OCI-LY3 (cell line): ENCODE data around the gene HECTD4.

ENCODE experiments used
- H2AFZ ChIP-seq: fragments of 200-600, 300-600 bp; shearing (Covaris generic); 2 replicates; pipeline ENCODE4 v1.6.0; 2014; ENCODE audit warnings: antibody characterized with exemption, low read depth, low read length
- H3K27ac ChIP-seq: fragments of 200-600, 300-600 bp; sonication (generic); 2 replicates; pipeline ENCODE4 v1.5.1; 2014; ENCODE audit warnings: mild to moderate bottlenecking, low read length, moderate library complexity, mixed read lengths
- H3K27me3 ChIP-seq: fragments of 200-600, 300-600 bp; sonication (generic); 2 replicates; pipeline ENCODE4 v1.6.1; 2014; ENCODE audit warnings: low read depth, low read length, mixed read lengths
- H3K36me3 ChIP-seq: fragments of 200-600, 300-600 bp; sonication (generic); replicated peaks from 2 replicates; pipeline ENCODE3; 2014; ENCODE audit warnings: low read depth, low read length, mixed read lengths
- H3K4me1 ChIP-seq: fragments of 300-600, 200-600 bp; sonication (generic); 2 replicates; pipeline ENCODE4 v1.6.1; 2014; ENCODE audit warnings: low read length, mixed read lengths
- H3K4me2 ChIP-seq: fragments of 200-600, 300-600 bp; sonication (generic); 2 replicates; pipeline ENCODE4 v1.6.1; 2014; ENCODE audit warnings: low read length, mixed read lengths
- H3K4me3 ChIP-seq: fragments of 300-600, 200-600 bp; sonication (generic); 2 replicates; pipeline ENCODE4 v1.5.1; 2014; ENCODE audit warnings: antibody characterized with exemption, mild to moderate bottlenecking, low read length, moderate library complexity
- H3K79me2 ChIP-seq: fragments of 300-600, 200-600 bp; shearing (Covaris generic); 2 replicates; pipeline ENCODE4 v1.6.1; 2014; ENCODE audit warnings: mild to moderate bottlenecking, low read length, mixed read lengths
- H3K9ac ChIP-seq: fragments of 300-600, 200-600 bp; shearing (Covaris generic); 2 replicates; pipeline ENCODE4 v1.6.0; 2014; ENCODE audit warnings: mild to moderate bottlenecking, low read length, moderate library complexity
- H3K9me3 ChIP-seq: fragments of 200-600, 300-600 bp; shearing (Covaris generic); 2 replicates; pipeline ENCODE4 v1.6.1; 2014; ENCODE audit warnings: low read length, mixed read lengths; ENCODE audit not compliant: insufficient read depth
- H4K20me1 ChIP-seq: fragments of 200-600, 300-600 bp; sonication (generic); 2 replicates; pipeline ENCODE4 v1.6.1; 2016; ENCODE audit warnings: low read length, mixed read lengths; ENCODE audit not compliant: insufficient read depth
- CTCF ChIP-seq: fragments of 200-600, 300-600 bp; sonication (generic); IDR thresholded peaks from 2 replicates; pipeline ENCODE4 v1.5.1; 2014; ENCODE audit warnings: antibody characterized with exemption, low read length, low read depth
- EZH2phosphoT487 ChIP-seq: fragments of 200-600 bp; shearing (Covaris generic); IDR thresholded peaks from 2 replicates; pipeline ENCODE4 v1.6.1; 2018; ENCODE audit warnings: antibody characterized with exemption, mixed run types, low read depth

HECTD4 gene

GRCh38 chr12:112243255-112244110 is 138.7 kb downstream of the HECTD4 start:
- no peak overlapping the region for H3K4me2 ChIP-seq
- no peaks in the 10 kb centered on the region for H4K20me1 ChIP-seq
- no peaks in the 10 kb centered on the region for H3K4me1 ChIP-seq
- no peak overlapping the region for H3K4me3 ChIP-seq
- H3K27me3 ChIP-seq: no peaks in the 10 kb centered on the region
- H3K79me2 ChIP-seq: no peaks in the 10 kb centered on the region
- no peaks in the 10 kb centered on the region for H3K9me3 ChIP-seq
- no peak for TF ChIP-seq CTCF
- TF ChIP-seq EZH2phosphoT487: no peak
- H3K9ac ChIP-seq: no peak overlapping the region
- H3K27ac ChIP-seq: no peak overlapping the region
- peaks cover 6% of the 10 kb centered on the region for H3K36me3 ChIP-seq
- H2AFZ ChIP-seq: no peak overlapping the region

GRCh38 chr12:112241176-112241575 is 141.1 kb downstream of the HECTD4 start:
- Histone ChIP-seq H3K27ac (no peak overlapping the region), H3K9me3 (no peaks in the 10 kb centered on the region), H3K4me3 (no peak overlapping the region), H4K20me1 (no peaks in the 10 kb centered on the region), H3K36me3 (peaks cover 12% of the 10 kb centered on the region), H3K9ac (no peak overlapping the region), H3K27me3 (no peaks in the 10 kb centered on the region), H3K4me1 (no peaks in the 10 kb centered on the region), H3K4me2 (no peak overlapping the region), H2AFZ (no peak overlapping the region), H3K79me2 (no peaks in the 10 kb centered on the region)
- TF ChIP-seq EZH2phosphoT487: no peak
- TF ChIP-seq CTCF: no peak

GRCh38 chr12:112239881-112240280 is 142.3 kb downstream of the HECTD4 start:
- TF ChIP-seq CTCF: no peak
- no peak for TF ChIP-seq EZH2phosphoT487
- H3K9ac ChIP-seq: no peak overlapping the region
- H3K9me3 ChIP-seq: no peaks in the 10 kb centered on the region
- no peaks in the 10 kb centered on the region for H3K79me2 ChIP-seq
- no peak overlapping the region for H2AFZ ChIP-seq
- peaks cover 10% of the 10 kb centered on the region for H3K36me3 ChIP-seq
- H3K4me1 ChIP-seq: no peaks in the 10 kb centered on the region
- no peak overlapping the region for H3K4me2 ChIP-seq
- H3K27me3 ChIP-seq: no peaks in the 10 kb centered on the region
- H3K27ac ChIP-seq: no peak overlapping the region
- no peaks in the 10 kb centered on the region for H4K20me1 ChIP-seq
- no peak overlapping the region for H3K4me3 ChIP-seq

- H3K27ac ChIP-seq: no peak overlapping the region
- peaks cover 13% of the 10 kb centered on the region for H3K36me3 ChIP-seq
- no peaks in the 10 kb centered on the region for H3K4me1 ChIP-seq
- no peaks in the 10 kb centered on the region for H3K9me3 ChIP-seq
- no peak overlapping the region for H3K4me3 ChIP-seq
- no peak overlapping the region for H2AFZ ChIP-seq
- H3K4me2 ChIP-seq: no peak overlapping the region
- no peak overlapping the region for H3K9ac ChIP-seq
- TF ChIP-seq CTCF (no peak), EZH2phosphoT487 (no peak)
- no peaks in the 10 kb centered on the region for H3K27me3 ChIP-seq
- H3K79me2 ChIP-seq: no peaks in the 10 kb centered on the region
- H4K20me1 ChIP-seq: no peaks in the 10 kb centered on the region
Observed at GRCh38 chr12:112239020-112239419, 143.2 kb downstream of the HECTD4 start.
